ENCODE results near the gene DMAP1. TPM values are rescaled to one million over a fixed set of nuclear protein-coding genes. Genes with fewer than 3 reads are reported as not detected.

DMAP1 gene
- total RNA-seq, 1 donor from 2014 or later: 26.7 TPM

- intact Hi-C loops (cut with micrococcal nuclease): no loop called here
- Histone ChIP-seq H3K27me3 (ENCODE audit: low read depth) (no peaks in the 10 kb centered on the region), H3K36me3 (no peaks in the 10 kb centered on the region), H3K4me1 (peaks cover 27% of the 10 kb centered on the region), H3K4me3 (no peak overlapping the region), H3K9me3 (replicated peaks) (no peaks in the 10 kb centered on the region), H3K27ac (replicated peaks) (no peak overlapping the region)
- DNase-seq: no peak
- TF ChIP-seq, protein P1, sequence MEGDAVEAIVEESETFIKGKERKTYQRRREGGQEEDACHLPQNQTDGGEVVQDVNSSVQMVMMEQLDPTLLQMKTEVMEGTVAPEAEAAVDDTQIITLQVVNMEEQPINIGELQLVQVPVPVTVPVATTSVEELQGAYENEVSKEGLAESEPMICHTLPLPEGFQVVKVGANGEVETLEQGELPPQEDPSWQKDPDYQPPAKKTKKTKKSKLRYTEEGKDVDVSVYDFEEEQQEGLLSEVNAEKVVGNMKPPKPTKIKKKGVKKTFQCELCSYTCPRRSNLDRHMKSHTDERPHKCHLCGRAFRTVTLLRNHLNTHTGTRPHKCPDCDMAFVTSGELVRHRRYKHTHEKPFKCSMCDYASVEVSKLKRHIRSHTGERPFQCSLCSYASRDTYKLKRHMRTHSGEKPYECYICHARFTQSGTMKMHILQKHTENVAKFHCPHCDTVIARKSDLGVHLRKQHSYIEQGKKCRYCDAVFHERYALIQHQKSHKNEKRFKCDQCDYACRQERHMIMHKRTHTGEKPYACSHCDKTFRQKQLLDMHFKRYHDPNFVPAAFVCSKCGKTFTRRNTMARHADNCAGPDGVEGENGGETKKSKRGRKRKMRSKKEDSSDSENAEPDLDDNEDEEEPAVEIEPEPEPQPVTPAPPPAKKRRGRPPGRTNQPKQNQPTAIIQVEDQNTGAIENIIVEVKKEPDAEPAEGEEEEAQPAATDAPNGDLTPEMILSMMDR (IDR thresholded peaks at IDR 0.05; ENCODE audit: borderline replicate concordance): peak; percentile 44
These were observed 24.6 kb downstream of the DMAP1 start for GRCh38 chr1:44237721-44238457.

- Histone ChIP-seq H3K4me1 (peaks cover 27% of the 10 kb centered on the region), H3K27me3 (ENCODE audit: low read depth) (no peaks in the 10 kb centered on the region), H3K9me3 (replicated peaks) (no peaks in the 10 kb centered on the region), H3K4me3 (no peak overlapping the region), H3K36me3 (peaks cover 6% of the 10 kb centered on the region), H3K27ac (replicated peaks) (no peak overlapping the region)
- TF ChIP-seq, protein P1 (IDR thresholded peaks at IDR 0.05; ENCODE audit: borderline replicate concordance): no peak
- DNase-seq: no peak
- intact Hi-C loops (cut with micrococcal nuclease): no loop called here
These were observed 25.4 kb downstream of the DMAP1 start for GRCh38 chr1:44238660-44239059.

DNA sequence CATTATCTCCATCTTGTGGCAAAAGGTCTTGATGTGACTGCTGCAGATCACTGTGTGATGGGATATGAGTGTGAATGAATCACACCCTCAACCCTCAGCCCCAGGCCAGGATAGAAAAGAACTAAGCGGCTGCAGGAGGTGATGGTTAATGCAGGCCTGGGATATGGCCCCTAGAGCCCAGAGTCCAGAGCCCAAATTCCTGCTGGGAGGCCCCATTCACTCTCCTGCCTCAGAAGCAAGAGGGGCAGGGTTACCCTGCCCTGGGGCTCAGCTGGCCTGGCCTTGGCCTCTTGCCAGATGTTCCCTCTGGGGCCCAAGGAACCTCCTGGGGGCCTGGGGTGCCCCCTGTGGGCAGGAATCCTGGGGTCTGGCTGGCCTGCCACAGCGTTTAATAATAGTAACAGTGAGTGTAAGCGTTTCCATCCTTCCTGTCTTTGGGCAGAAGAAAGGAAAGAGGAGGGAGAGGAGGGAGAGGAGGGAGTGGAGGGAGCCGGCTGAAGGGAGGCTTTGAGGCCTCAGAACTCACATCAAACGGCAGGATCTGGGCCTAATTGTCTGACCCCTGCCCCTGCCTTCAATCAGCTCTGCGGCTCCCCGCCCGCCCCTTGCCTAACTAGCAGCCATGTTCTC is 26.2 kb downstream of the DMAP1 start:
- intact Hi-C loops (cut with micrococcal nuclease): no loop called here

DNA sequence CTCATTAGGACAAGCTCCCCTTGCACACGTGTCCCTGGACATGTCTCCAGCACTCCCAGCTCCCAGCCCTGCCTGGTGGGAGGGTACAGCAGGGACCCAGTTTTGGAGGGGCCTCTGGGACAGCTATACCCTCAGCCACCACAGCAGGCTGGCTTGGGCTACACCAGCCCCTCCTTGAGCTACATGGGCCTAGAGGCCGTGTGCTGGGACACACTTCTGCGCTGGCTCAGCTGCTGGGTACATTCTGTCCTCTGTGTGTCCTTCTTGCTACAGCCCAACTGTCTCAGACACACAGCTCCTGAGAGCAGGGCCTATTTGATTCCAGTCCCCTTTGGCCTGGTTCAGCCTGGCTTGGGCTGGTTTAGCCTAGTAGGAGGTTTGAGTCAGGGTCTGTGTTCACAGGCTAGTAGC is 26.7 kb downstream of the DMAP1 start:
- intact Hi-C loops (cut with micrococcal nuclease): no loop called here
- H3K27me3 ChIP-seq (ENCODE audit: low read depth): no peaks in the 10 kb centered on the region
- no peaks in the 10 kb centered on the region for H3K9me3 ChIP-seq (replicated peaks)
- peaks cover 10% of the 10 kb centered on the region for H3K36me3 ChIP-seq
- TF ChIP-seq, protein P1 (IDR thresholded peaks at IDR 0.05; ENCODE audit: borderline replicate concordance): no peak
- peak overlapping the region; percentile 87 for H3K27ac ChIP-seq (replicated peaks)
- peaks cover 27% of the 10 kb centered on the region for H3K4me1 ChIP-seq
- DNase-seq: peak; percentile 57
- H3K4me3 ChIP-seq: no peak overlapping the region

More for the DNA sequence above, 26.2 kb downstream of the DMAP1 start:
- H3K36me3 ChIP-seq: peaks cover 10% of the 10 kb centered on the region
- H3K27me3 ChIP-seq (ENCODE audit: low read depth): no peaks in the 10 kb centered on the region
- no peaks in the 10 kb centered on the region for H3K9me3 ChIP-seq (replicated peaks)
- TF ChIP-seq, protein P1 (IDR thresholded peaks at IDR 0.05; ENCODE audit: borderline replicate concordance): peak; percentile 27
- DNase-seq: no peak
- H3K4me3 ChIP-seq: no peak overlapping the region
- H3K27ac ChIP-seq (replicated peaks): peak overlapping the region; percentile 87
- peaks cover 27% of the 10 kb centered on the region for H3K4me1 ChIP-seq

GRCh38 chr1:44240802-44241671 is 27.8 kb downstream of the DMAP1 start:
- Histone ChIP-seq H3K9me3 (replicated peaks) (no peaks in the 10 kb centered on the region), H3K27ac (replicated peaks) (peak overlapping the region; percentile 87), H3K36me3 (peaks cover 10% of the 10 kb centered on the region), H3K4me1 (peaks cover 27% of the 10 kb centered on the region), H3K4me3 (no peak overlapping the region), H3K27me3 (ENCODE audit: low read depth) (no peaks in the 10 kb centered on the region)
- TF ChIP-seq, protein P1 (IDR thresholded peaks at IDR 0.05; ENCODE audit: borderline replicate concordance): no peak
- intact Hi-C loops (cut with micrococcal nuclease): no loop called here
- no peak for DNase-seq
